Measurements from ENCODE around the gene CDH13. TPM values are rescaled to one million over a fixed set of nuclear protein-coding genes. Genes with fewer than 3 reads are reported as not detected.

CDH13 gene
- total and polyA plus RNA-seq, 8 donors, result 0.12 to 21.4 (median 1.7) TPM; not detected in 1

- intact Hi-C loops (cut with DNase I; ENCODE audit: low total_unique reads), result no loop called here
- no peak for DNase-seq
- H3K4me3 ChIP-seq, result no peak overlapping the region
These were observed 42.1 kb upstream of the CDH13 start for GRCh38 chr16:82584553-82585152.

DNA sequence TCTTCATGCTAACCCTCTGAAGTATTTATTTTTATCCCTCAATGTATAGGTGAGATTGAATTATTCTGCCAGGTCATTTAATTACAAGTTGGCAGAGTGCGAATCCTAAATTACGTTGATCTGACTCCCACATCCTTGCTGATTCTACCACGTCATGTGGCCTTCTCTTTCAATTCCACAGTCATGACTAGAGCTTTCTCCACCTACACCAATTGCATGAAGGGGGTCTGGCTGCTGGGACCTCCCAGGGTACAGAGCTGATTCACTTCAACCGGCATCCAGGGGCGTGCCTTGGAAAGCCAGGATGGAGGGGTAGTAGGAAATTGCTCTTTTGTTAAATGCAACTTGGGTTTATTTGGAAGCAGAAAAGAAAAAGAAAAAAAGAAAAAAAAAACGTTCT lies 41.1 kb upstream of the CDH13 start:
- H3K4me3 ChIP-seq, result no peak overlapping the region
- TF ChIP-seq POLR2A (IDR thresholded peaks at IDR 0.05) (no peak), POLR2AphosphoS5 (IDR thresholded peaks at IDR 0.05) (no peak), EP300 (IDR thresholded peaks at IDR 0.05) (no peak)
- TF ChIP-seq, protein P1, sequence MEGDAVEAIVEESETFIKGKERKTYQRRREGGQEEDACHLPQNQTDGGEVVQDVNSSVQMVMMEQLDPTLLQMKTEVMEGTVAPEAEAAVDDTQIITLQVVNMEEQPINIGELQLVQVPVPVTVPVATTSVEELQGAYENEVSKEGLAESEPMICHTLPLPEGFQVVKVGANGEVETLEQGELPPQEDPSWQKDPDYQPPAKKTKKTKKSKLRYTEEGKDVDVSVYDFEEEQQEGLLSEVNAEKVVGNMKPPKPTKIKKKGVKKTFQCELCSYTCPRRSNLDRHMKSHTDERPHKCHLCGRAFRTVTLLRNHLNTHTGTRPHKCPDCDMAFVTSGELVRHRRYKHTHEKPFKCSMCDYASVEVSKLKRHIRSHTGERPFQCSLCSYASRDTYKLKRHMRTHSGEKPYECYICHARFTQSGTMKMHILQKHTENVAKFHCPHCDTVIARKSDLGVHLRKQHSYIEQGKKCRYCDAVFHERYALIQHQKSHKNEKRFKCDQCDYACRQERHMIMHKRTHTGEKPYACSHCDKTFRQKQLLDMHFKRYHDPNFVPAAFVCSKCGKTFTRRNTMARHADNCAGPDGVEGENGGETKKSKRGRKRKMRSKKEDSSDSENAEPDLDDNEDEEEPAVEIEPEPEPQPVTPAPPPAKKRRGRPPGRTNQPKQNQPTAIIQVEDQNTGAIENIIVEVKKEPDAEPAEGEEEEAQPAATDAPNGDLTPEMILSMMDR (IDR thresholded peaks at IDR 0.05), result no peak
- no peak overlapping the region for H3K27ac ChIP-seq
- peaks cover 0 to under 1% (median 0%) of the 10 kb centered on the region in 3 donors for H3K27me3 ChIP-seq
- intact Hi-C loops (cut with DNase I; ENCODE audit: low total_unique reads), result no loop called here
- no peak for DNase-seq
- peaks cover 0 to 14% (median 12%) of the 10 kb centered on the region in 4 donors for H3K4me1 ChIP-seq
- no peaks in the 10 kb centered on the region for H3K36me3 ChIP-seq
- WGBS, 5 donors, result 72 to 87% (median 77%) methylated on average over 6 of the region's 6 CpGs
- no peaks in the 10 kb centered on the region for H3K9me3 ChIP-seq

More at GRCh38 chr16:82584553-82585152, 42.1 kb upstream of the CDH13 start:
- H3K36me3 ChIP-seq, result no peaks in the 10 kb centered on the region
- H3K27ac ChIP-seq, result no peak overlapping the region
- H3K27me3 ChIP-seq, result no peaks in the 10 kb centered on the region
- H3K9me3 ChIP-seq, result no peaks in the 10 kb centered on the region
- WGBS, 5 donors, result 80 to 87% (median 85%) methylated on average over 12 of the region's 12 CpGs
- peaks cover 0 to 24% (median 19%) of the 10 kb centered on the region in 4 donors for H3K4me1 ChIP-seq
- TF ChIP-seq POLR2AphosphoS5 (IDR thresholded peaks at IDR 0.05), result no peak
- no peak for TF ChIP-seq POLR2A (IDR thresholded peaks at IDR 0.05)
- TF ChIP-seq EP300 (IDR thresholded peaks at IDR 0.05), result no peak
- TF ChIP-seq, protein P1 (IDR thresholded peaks at IDR 0.05), result no peak

DNA sequence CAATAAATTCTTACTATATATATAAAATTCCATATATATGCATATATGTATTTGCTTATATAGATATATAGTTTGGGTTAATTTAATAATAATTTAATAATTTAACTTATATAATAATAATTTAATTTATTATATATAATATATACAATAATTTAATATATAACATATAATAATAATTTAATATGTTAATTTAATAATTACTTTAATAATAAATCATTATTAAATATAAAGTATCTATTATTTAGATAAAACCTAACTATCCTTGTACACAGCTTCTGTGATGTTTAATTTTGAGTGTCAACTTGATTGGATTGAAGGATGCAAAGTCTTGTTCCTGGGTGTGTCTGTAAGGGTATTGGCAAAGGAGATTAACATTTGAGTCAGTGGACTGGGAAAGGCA lies 40.6 kb upstream of the CDH13 start:
- intact Hi-C loops (cut with DNase I; ENCODE audit: low total_unique reads), result no loop called here
- no peak for DNase-seq
- TF ChIP-seq POLR2A (IDR thresholded peaks at IDR 0.05) (no peak), EP300 (IDR thresholded peaks at IDR 0.05) (no peak), POLR2AphosphoS5 (IDR thresholded peaks at IDR 0.05) (no peak)
- TF ChIP-seq, protein P1 (IDR thresholded peaks at IDR 0.05), result no peak
- H3K4me3 ChIP-seq, result no peak overlapping the region
- no peaks in the 10 kb centered on the region for H3K36me3 ChIP-seq
- peaks cover 0 to 5% (median 0%) of the 10 kb centered on the region in 3 donors for H3K27me3 ChIP-seq
- H3K27ac ChIP-seq, result no peak overlapping the region
- H3K4me1 ChIP-seq, result peaks cover 0 to 10% (median 9%) of the 10 kb centered on the region in 4 donors
- no peaks in the 10 kb centered on the region for H3K9me3 ChIP-seq

DNA sequence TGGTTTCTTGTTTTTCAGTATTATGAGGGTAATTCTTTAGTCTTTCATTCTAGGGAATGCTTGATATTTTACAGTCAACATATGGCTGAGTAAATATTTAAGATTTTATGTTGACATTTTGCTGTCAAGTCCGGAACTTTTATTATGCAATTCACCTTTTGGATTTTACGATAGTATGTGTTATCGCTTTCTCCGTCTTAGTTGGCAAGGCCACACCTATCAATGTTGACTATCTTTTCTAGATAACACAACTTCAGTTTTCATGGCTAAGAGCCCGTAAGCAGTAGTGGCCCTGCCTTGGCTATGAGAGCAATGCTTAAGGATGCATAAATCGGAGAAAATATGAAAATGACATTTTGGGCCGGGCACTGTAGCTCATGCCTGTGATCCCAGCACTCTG lies 39.5 kb upstream of the CDH13 start:
- Histone ChIP-seq H3K27ac (no peak overlapping the region), H3K9me3 (no peaks in the 10 kb centered on the region), H3K36me3 (no peaks in the 10 kb centered on the region), H3K4me3 (no peak overlapping the region), H3K27me3 (peaks cover 0 to 8% (median 0%) of the 10 kb centered on the region in 3 donors), H3K4me1 (peaks cover 0 to 10% (median 9%) of the 10 kb centered on the region in 4 donors)
- no peak for DNase-seq
- intact Hi-C loops (cut with DNase I; ENCODE audit: low total_unique reads), result no loop called here
- WGBS, 5 donors, result 40 to 63% (median 50%) methylated on average over 7 of the region's 7 CpGs
- no peak for TF ChIP-seq EP300 (IDR thresholded peaks at IDR 0.05)
- peak in 2 of 3 donors; percentile 30 to 63 for TF ChIP-seq POLR2AphosphoS5 (IDR thresholded peaks at IDR 0.05)

DNA sequence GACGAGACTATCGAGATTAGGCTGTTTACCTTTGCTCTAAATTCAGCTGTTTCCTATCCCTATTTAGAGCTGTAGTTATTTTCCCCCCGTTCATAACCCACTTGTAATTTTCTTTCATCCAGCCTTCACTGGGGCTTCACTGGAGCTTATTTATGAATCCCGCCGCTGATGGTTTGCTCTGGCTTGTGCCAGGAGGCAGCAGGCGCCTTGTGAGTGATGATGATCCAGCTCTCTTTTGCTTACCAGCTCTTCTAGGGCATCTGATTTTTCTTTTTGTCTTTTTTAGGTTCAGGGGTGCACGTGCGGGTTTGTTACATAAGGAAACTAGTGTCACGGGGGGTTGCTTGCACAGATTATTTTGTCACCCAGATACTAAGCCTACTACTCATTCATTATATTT lies 37.4 kb upstream of the CDH13 start:
- H3K36me3 ChIP-seq, result no peaks in the 10 kb centered on the region
- WGBS, 5 donors, result 73 to 81% (median 77%) methylated on average over 9 of the region's 9 CpGs
- H3K9me3 ChIP-seq, result no peaks in the 10 kb centered on the region
- H3K27ac ChIP-seq, result no peak overlapping the region
- intact Hi-C loops (cut with DNase I; ENCODE audit: low total_unique reads), result no loop called here
- DNase-seq, result no peak
- H3K4me3 ChIP-seq, result no peak overlapping the region
- peaks cover 0 to 10% (median 9%) of the 10 kb centered on the region in 4 donors for H3K4me1 ChIP-seq
- peaks cover 0 to 8% (median 0%) of the 10 kb centered on the region in 3 donors for H3K27me3 ChIP-seq
- no peak for TF ChIP-seq EP300 (IDR thresholded peaks at IDR 0.05)
- TF ChIP-seq POLR2A (IDR thresholded peaks at IDR 0.05), result no peak
- TF ChIP-seq, protein P1 (IDR thresholded peaks at IDR 0.05), result no peak
- TF ChIP-seq POLR2AphosphoS5 (IDR thresholded peaks at IDR 0.05), result no peak
